ENCODE results near the gene RGS7.

The RGS7 gene

DNA sequence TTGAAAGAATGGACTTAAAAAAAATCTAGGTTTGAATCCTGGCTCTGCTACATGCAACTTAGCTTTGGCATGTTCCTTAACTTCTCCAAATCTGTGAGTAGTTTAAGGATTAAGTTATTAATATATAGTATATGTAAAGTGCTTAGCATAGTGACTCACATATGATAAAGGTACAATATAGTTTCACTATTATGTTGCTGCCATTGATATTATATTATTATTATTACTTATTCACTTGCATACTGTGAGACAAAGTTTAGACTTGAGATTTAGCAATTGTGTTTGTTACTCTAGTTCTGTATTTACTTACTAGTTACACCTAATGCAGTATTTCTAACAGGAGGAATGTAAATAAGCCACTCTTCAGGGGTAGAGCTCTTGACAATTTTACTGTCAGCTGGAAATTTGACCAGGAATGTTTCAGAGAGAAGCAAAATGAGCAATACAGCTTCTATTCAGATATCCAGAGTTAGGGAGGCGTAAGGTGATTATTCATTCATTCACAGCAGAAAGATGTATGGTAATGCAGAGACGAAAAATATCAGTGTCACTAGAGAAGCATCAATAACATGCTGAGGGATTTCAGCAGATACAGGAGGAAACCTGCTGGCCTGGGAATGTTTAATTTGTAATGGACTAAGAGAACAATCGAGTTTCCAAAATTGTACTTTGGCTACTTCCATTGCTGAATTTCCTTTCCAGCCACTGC lies 25.5 kb downstream of the RGS7 start:
- Histone ChIP-seq H3K4me3 (ENCODE audit: low read length) (no peak overlapping the region), H3K4me1 (ENCODE audit: insufficient read depth, low read length) (no peaks in the 10 kb centered on the region), H3K27me3 (ENCODE audit: insufficient read depth, low read length) (no peaks in the 10 kb centered on the region), H3K9me3 (ENCODE audit: insufficient read depth, low read depth, low read length) (no peaks in the 10 kb centered on the region), H3K36me3 (ENCODE audit: insufficient read depth, low read length) (no peaks in the 10 kb centered on the region), H3K9ac (ENCODE audit: low read depth, low read length) (no peak overlapping the region), H3K27ac (ENCODE audit: low read depth, low read length) (no peak overlapping the region)
- 92% methylated on average over 3 of the region's 3 CpGs for WGBS

DNA sequence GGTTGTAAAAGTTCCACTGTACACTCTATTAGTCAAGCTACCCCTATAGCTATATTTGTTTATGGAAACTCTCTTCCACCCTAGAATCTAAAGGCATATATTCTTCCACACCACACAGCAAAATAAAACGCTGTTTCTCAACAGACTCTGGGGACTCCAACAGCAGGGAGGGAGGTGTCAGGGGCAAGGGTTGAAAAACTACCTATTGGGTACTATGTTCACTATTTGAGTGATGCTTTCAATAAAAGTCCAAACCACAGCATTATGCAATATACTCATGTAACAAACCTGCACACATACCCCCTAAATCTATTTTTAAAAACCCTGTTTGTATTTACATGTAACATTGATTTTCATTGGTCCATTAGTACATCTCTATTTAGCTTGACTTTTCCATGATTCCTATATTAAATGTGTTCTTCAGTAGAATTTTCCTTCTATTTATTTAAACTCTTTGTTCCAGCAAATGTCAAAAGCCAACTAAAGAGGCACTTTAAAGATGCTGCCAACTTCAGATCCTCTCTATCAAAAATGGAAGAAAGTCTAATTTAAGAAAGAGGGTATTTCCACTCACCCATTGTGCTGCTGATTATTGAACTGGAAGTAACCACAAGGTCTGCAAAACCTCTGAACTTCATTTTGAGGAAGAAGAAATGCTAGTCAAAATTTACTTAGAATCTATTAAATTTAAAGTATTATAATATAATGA lies 26.2 kb downstream of the RGS7 start:
- no peak overlapping the region for H3K9ac ChIP-seq (ENCODE audit: low read depth, low read length)
- H3K4me3 ChIP-seq (ENCODE audit: low read length) = no peak overlapping the region
- H3K4me1 ChIP-seq (ENCODE audit: insufficient read depth, low read length) = no peaks in the 10 kb centered on the region
- 100% methylated on average over 1 of the region's 1 CpG for WGBS
- no peak overlapping the region for H3K27ac ChIP-seq (ENCODE audit: low read depth, low read length)
- no peaks in the 10 kb centered on the region for H3K36me3 ChIP-seq (ENCODE audit: insufficient read depth, low read length)
- no peaks in the 10 kb centered on the region for H3K27me3 ChIP-seq (ENCODE audit: insufficient read depth, low read length)
- H3K9me3 ChIP-seq (ENCODE audit: insufficient read depth, low read depth, low read length) = no peaks in the 10 kb centered on the region

DNA sequence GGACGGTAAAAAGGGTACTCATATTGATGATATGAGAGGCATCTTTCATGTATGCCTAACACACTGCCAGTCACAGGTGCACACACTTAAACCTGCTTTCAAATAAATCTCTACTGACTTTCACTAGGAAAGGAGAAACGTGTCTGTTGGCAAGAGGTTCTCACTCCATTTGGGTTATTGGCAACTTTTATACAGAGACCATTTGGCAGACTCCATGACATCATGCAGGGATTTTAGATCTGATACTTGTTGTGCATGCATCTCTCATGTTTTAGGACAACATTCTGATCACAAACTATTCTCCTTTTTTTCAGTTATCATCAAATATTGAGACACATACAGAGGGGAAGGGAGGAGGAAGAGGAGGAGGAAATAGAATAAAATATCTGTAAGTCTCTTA lies 31.5 kb downstream of the RGS7 start:
- H3K27ac ChIP-seq (ENCODE audit: low read depth, low read length) = no peak overlapping the region
- no peak overlapping the region for H3K4me3 ChIP-seq (ENCODE audit: low read length)
- no peaks in the 10 kb centered on the region for H3K4me1 ChIP-seq (ENCODE audit: insufficient read depth, low read length)
- no peak overlapping the region for H3K9ac ChIP-seq (ENCODE audit: low read depth, low read length)
- H3K27me3 ChIP-seq (ENCODE audit: insufficient read depth, low read length) = no peaks in the 10 kb centered on the region
- H3K9me3 ChIP-seq (ENCODE audit: insufficient read depth, low read depth, low read length) = no peaks in the 10 kb centered on the region
- 100% methylated on average over 1 of the region's 2 CpGs for WGBS
- H3K36me3 ChIP-seq (ENCODE audit: insufficient read depth, low read length) = no peaks in the 10 kb centered on the region

GRCh38 chr1:241323514-241324195 lies 33.4 kb downstream of the RGS7 start:
- Histone ChIP-seq H3K4me3 (ENCODE audit: low read length) (no peak overlapping the region), H3K27ac (ENCODE audit: low read depth, low read length) (no peak overlapping the region), H3K9ac (ENCODE audit: low read depth, low read length) (no peak overlapping the region), H3K36me3 (ENCODE audit: insufficient read depth, low read length) (no peaks in the 10 kb centered on the region), H3K9me3 (ENCODE audit: insufficient read depth, low read depth, low read length) (no peaks in the 10 kb centered on the region), H3K4me1 (ENCODE audit: insufficient read depth, low read length) (no peaks in the 10 kb centered on the region), H3K27me3 (ENCODE audit: insufficient read depth, low read length) (no peaks in the 10 kb centered on the region)
- 39% methylated on average over 8 of the region's 9 CpGs for WGBS

DNA sequence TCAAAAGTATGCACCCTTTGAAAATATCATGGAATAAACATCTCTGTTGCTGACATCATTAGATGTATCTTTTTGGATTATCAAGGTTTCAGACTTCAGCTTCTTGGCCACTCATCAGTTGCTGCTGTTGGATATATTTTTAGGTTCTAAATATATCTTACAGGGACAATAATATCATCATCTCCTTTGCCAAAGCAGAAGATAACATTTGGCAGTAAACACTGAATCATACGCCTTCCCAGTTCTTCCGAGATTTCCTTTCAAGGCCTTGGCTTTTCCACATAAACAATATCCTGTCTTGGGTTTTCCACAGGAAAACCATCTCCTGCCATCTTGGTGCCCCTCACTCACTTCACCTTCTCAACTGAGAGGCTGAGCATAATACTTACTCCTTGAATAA lies 39.3 kb downstream of the RGS7 start:
- Histone ChIP-seq H3K4me1 (ENCODE audit: insufficient read depth, low read length) (no peaks in the 10 kb centered on the region), H3K4me3 (ENCODE audit: low read length) (no peak overlapping the region), H3K9ac (ENCODE audit: low read depth, low read length) (no peak overlapping the region), H3K9me3 (ENCODE audit: insufficient read depth, low read depth, low read length) (no peaks in the 10 kb centered on the region), H3K36me3 (ENCODE audit: insufficient read depth, low read length) (no peaks in the 10 kb centered on the region), H3K27ac (ENCODE audit: low read depth, low read length) (no peak overlapping the region), H3K27me3 (ENCODE audit: insufficient read depth, low read length) (no peaks in the 10 kb centered on the region)
- WGBS = 93% methylated on average over 2 of the region's 2 CpGs

DNA sequence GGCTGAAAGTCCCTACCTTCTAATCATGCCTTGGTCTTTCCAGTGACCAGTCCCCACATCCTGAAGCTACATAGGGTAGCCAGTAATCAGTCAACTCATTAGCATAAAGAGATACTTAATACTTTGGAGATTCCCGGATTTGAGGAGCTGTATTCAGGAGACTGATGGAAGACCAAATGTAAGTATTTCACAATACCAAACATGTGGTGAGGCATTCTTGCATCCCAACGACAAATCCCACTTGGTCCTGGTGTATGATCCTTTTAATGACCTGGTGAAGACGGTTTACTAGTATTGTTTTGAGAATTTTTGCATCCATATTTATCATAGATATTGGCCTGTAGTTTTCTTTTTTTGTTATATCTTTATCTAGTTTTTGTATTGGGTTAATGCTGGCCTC lies 40.6 kb downstream of the RGS7 start:
- Histone ChIP-seq H3K27me3 (ENCODE audit: insufficient read depth, low read length) (no peaks in the 10 kb centered on the region), H3K4me3 (ENCODE audit: low read length) (no peak overlapping the region), H3K36me3 (ENCODE audit: insufficient read depth, low read length) (no peaks in the 10 kb centered on the region), H3K9ac (ENCODE audit: low read depth, low read length) (no peak overlapping the region), H3K9me3 (ENCODE audit: insufficient read depth, low read depth, low read length) (no peaks in the 10 kb centered on the region), H3K4me1 (ENCODE audit: insufficient read depth, low read length) (no peaks in the 10 kb centered on the region), H3K27ac (ENCODE audit: low read depth, low read length) (no peak overlapping the region)
- WGBS = 93% methylated on average over 3 of the region's 3 CpGs

DNA sequence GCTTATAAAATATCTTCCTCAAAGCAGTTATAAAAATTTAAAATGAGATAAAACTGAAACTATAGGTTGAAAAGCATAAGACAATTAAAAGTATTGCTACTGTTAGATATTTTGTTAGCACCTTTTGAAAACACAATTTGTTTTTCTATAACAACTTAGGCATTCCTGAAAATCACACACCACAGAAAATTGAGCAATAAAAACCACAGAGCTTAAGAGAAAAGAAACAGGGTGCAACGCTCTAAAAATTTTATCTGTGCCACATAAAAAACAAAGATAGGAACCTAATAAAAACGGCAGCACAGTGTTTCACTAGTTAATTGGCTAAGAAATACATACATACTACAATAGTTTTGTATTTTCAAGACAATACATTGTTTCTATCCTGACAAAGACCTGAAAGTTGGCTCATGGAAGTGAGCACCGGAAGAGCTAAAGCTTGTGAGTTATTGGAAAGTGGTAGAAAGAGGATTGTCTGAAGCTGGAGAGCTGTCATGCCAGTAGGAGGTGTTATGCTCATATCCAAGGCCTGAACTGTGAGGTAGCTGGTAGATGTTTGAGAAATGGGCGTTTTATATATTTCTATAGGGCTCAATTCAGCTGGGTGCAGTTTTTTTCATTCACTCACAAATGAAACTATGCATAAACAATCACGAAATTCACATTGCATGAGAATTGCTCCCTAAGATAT lies 45.8 kb downstream of the RGS7 start:
- WGBS = 80% methylated on average over 4 of the region's 5 CpGs
- Histone ChIP-seq H3K27ac (ENCODE audit: low read depth, low read length) (no peak overlapping the region), H3K4me1 (ENCODE audit: insufficient read depth, low read length) (no peaks in the 10 kb centered on the region), H3K27me3 (ENCODE audit: insufficient read depth, low read length) (no peaks in the 10 kb centered on the region), H3K36me3 (ENCODE audit: insufficient read depth, low read length) (no peaks in the 10 kb centered on the region), H3K9ac (ENCODE audit: low read depth, low read length) (no peak overlapping the region), H3K4me3 (ENCODE audit: low read length) (no peak overlapping the region), H3K9me3 (ENCODE audit: insufficient read depth, low read depth, low read length) (no peaks in the 10 kb centered on the region)

DNA sequence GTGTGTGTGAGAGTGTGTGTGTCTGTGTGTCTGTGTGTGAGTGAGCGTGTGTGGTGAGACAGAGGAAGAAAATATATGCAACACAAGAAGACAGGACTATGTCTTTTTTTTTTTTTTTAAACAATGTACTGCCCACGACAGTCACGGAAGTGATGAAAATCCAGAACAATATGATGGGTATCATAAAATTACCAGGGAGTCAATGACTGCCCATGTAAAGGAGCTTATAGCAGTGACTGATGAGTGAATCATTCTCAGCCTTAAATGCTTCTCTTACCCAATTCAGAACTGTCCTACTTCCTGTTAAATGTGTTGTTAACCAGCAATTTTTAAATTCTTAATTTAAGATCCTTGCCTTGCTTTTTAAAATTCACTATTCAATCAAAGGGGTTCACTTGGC lies 46.6 kb downstream of the RGS7 start:
- WGBS = 93% methylated on average over 3 of the region's 3 CpGs
- H3K36me3 ChIP-seq (ENCODE audit: insufficient read depth, low read length) = no peaks in the 10 kb centered on the region
- H3K9me3 ChIP-seq (ENCODE audit: insufficient read depth, low read depth, low read length) = no peaks in the 10 kb centered on the region
- H3K27ac ChIP-seq (ENCODE audit: low read depth, low read length) = no peak overlapping the region
- no peak overlapping the region for H3K9ac ChIP-seq (ENCODE audit: low read depth, low read length)
- no peaks in the 10 kb centered on the region for H3K27me3 ChIP-seq (ENCODE audit: insufficient read depth, low read length)
- no peak overlapping the region for H3K4me3 ChIP-seq (ENCODE audit: low read length)
- H3K4me1 ChIP-seq (ENCODE audit: insufficient read depth, low read length) = no peaks in the 10 kb centered on the region

- no peaks in the 10 kb centered on the region for H3K36me3 ChIP-seq (ENCODE audit: insufficient read depth, low read length)
- peaks cover 1% of the 10 kb centered on the region for H3K9me3 ChIP-seq (ENCODE audit: insufficient read depth, low read depth, low read length)
- no peak overlapping the region for H3K9ac ChIP-seq (ENCODE audit: low read depth, low read length)
- 93% methylated on average over 4 of the region's 4 CpGs for WGBS
- no peaks in the 10 kb centered on the region for H3K27me3 ChIP-seq (ENCODE audit: insufficient read depth, low read length)
- no peaks in the 10 kb centered on the region for H3K4me1 ChIP-seq (ENCODE audit: insufficient read depth, low read length)
- H3K27ac ChIP-seq (ENCODE audit: low read depth, low read length) = no peak overlapping the region
- no peak overlapping the region for H3K4me3 ChIP-seq (ENCODE audit: low read length)
Measured at GRCh38 chr1:241309651-241310050, 47.4 kb downstream of the RGS7 start.

GRCh38 chr1:241308471-241308870 lies 48.5 kb downstream of the RGS7 start:
- Histone ChIP-seq H3K9me3 (ENCODE audit: insufficient read depth, low read depth, low read length) (peaks cover 13% of the 10 kb centered on the region), H3K27me3 (ENCODE audit: insufficient read depth, low read length) (no peaks in the 10 kb centered on the region), H3K9ac (ENCODE audit: low read depth, low read length) (no peak overlapping the region), H3K27ac (ENCODE audit: low read depth, low read length) (no peak overlapping the region), H3K4me1 (ENCODE audit: insufficient read depth, low read length) (no peaks in the 10 kb centered on the region), H3K4me3 (ENCODE audit: low read length) (no peak overlapping the region), H3K36me3 (ENCODE audit: insufficient read depth, low read length) (no peaks in the 10 kb centered on the region)
- WGBS = 97% methylated on average over 3 of the region's 3 CpGs

DNA sequence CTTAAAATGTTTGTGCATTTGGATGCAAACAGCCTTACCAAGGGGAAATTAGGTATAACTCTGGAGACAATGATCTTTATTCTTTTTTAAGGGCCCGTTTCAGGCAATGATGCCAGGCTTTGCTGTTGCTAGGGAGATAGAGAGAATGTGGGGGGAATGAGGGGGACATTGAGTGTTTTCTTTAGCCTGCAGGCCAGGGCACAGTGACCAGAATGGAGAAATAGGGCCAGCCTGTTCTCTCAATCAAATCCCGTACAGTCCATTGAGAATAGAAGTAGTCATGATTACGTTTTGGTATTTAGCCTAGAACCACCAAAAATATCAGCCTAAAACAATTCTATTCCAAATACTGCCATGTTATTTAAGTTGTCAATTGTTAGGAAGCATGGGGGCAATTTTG lies 49.0 kb downstream of the RGS7 start:
- Histone ChIP-seq H3K27ac (ENCODE audit: low read depth, low read length) (no peak overlapping the region), H3K9ac (ENCODE audit: low read depth, low read length) (no peak overlapping the region), H3K4me1 (ENCODE audit: insufficient read depth, low read length) (no peaks in the 10 kb centered on the region), H3K36me3 (ENCODE audit: insufficient read depth, low read length) (no peaks in the 10 kb centered on the region), H3K9me3 (ENCODE audit: insufficient read depth, low read depth, low read length) (peaks cover 17% of the 10 kb centered on the region), H3K27me3 (ENCODE audit: insufficient read depth, low read length) (no peaks in the 10 kb centered on the region), H3K4me3 (ENCODE audit: low read length) (no peak overlapping the region)
- 91% methylated on average over 2 of the region's 3 CpGs for WGBS
